Progenitor cell of endocrine pancreas (in vitro differentiated cells): ENCODE data around the gene PSMC1. TPM values are rescaled to one million over a fixed set of nuclear protein-coding genes. Genes with fewer than 3 reads are reported as not detected.

Source experiments
- DNase-seq: peaks from one replicate; pipeline ENCODE4 v3.0.0; 2021; ENCODE audit warnings: low spot score; ENCODE audit not compliant: unreplicated experiment
- H3K27ac Mint-ChIP-seq: 2 replicates; pipeline ENCODE4 v1.8.0; 2021; ENCODE audit warnings: mild to moderate bottlenecking, moderate library complexity, mixed read lengths
- H3K27me3 Mint-ChIP-seq: 2 replicates; pipeline ENCODE4 v1.8.0; 2021; ENCODE audit warnings: mixed read lengths
- H3K36me3 Mint-ChIP-seq: 2 replicates; pipeline ENCODE4 v1.8.0; 2022; ENCODE audit warnings: mixed read lengths; ENCODE audit not compliant: insufficient read depth
- H3K4me1 Mint-ChIP-seq: 2 replicates; pipeline ENCODE4 v1.8.0; 2021; ENCODE audit warnings: low read depth, mixed read lengths
- H3K4me3 Mint-ChIP-seq: 2 replicates; pipeline ENCODE4 v1.8.0; 2021; ENCODE audit warnings: low read depth, mild to moderate bottlenecking, moderate library complexity, mixed read lengths
- H3K9me3 Mint-ChIP-seq: 2 replicates; pipeline ENCODE4 v1.8.0; 2021; ENCODE audit warnings: low read depth, mixed read lengths
- total RNA-seq: library from RNA; stranded (reverse); gene quantifications from 2 replicates; pipeline ENCODE4 v1.2.1, GENCODE V29; 2021
- TF ChIP-seq, protein P1 (sequence below): fragments of 200-600 bp; sonication (generic); IDR thresholded peaks from one replicate; pipeline ENCODE4 v1.5.0; 2021; ENCODE audit warnings: antibody characterized with exemption, mild to moderate bottlenecking; ENCODE audit not compliant: unreplicated experiment

Gene PSMC1
- total RNA-seq, 1 donor from 2014 or later, result 96.8 TPM

DNA sequence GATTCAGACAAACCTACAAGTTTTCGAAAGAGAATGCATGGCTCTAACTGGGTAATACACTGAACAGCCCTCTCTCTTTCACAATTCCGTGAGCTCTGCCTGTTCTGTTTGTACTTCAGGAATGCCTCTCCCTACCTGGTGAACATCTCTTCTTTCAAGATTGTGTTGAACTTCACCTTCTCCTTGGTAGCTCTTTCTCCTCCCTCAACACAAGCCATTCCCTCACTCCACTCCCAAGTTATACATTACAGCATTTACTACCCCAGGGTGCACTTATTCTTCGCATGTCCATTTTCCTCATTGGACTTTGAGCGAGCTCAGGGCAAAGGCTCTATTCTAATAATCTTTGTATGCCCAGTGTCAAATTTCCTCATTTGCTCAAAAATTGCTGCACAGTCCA lies 47.1 kb downstream of the PSMC1 start:
- TF ChIP-seq, protein P1, sequence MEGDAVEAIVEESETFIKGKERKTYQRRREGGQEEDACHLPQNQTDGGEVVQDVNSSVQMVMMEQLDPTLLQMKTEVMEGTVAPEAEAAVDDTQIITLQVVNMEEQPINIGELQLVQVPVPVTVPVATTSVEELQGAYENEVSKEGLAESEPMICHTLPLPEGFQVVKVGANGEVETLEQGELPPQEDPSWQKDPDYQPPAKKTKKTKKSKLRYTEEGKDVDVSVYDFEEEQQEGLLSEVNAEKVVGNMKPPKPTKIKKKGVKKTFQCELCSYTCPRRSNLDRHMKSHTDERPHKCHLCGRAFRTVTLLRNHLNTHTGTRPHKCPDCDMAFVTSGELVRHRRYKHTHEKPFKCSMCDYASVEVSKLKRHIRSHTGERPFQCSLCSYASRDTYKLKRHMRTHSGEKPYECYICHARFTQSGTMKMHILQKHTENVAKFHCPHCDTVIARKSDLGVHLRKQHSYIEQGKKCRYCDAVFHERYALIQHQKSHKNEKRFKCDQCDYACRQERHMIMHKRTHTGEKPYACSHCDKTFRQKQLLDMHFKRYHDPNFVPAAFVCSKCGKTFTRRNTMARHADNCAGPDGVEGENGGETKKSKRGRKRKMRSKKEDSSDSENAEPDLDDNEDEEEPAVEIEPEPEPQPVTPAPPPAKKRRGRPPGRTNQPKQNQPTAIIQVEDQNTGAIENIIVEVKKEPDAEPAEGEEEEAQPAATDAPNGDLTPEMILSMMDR, result no peak
- Mint-ChIP-seq H3K27ac (no peak overlapping the region), H3K4me1 (peaks cover 41% of the 10 kb centered on the region), H3K36me3 (peaks cover 20% of the 10 kb centered on the region), H3K27me3 (no peaks in the 10 kb centered on the region), H3K9me3 (no peaks in the 10 kb centered on the region), H3K4me3 (no peak overlapping the region)
- DNase-seq, result no peak

DNA sequence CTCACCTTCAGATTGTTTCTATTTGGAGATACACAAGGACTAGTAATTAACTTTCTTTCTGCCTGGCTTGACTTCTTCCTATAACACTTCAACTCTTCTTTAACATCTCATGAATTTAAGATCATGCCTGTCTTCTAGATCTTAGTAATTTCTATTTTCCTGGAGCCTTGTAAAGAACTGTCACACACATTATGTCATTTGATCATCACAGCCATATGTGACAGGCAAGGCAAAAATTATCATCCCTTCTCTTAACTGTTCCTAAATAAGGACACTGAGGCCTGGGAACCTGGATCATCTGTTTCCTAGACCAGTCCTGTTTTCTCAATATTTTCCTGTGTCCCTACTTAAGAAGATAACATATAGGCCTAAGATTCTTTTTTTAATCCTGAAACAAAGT lies 48.1 kb downstream of the PSMC1 start:
- TF ChIP-seq, protein P1, result no peak

DNA sequence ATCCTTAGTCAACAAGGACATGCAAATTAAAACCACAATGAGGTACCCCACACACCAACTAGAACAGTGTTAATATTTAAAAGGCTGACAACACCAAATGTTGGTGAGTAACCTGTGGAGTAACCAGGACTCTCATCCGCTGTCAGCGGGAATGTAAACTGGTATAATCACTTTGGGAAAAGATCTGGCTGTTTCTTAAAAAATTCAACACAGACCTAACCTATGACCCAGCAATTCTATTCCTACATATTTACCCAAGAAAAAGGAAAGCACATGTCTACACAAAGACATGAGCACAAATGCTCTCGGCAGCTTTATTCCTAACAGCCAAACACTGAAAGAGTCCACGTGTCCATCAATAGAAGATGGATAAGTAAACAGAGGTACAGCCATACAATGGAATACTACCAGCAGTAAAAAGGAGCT lies 48.8 kb downstream of the PSMC1 start:
- TF ChIP-seq, protein P1, result no peak
- H3K4me3 Mint-ChIP-seq, result no peak overlapping the region
- no peak for DNase-seq
- H3K9me3 Mint-ChIP-seq, result no peaks in the 10 kb centered on the region
- no peaks in the 10 kb centered on the region for H3K27me3 Mint-ChIP-seq
- H3K27ac Mint-ChIP-seq, result no peak overlapping the region
- peaks cover 25% of the 10 kb centered on the region for H3K36me3 Mint-ChIP-seq
- H3K4me1 Mint-ChIP-seq, result peaks cover 46% of the 10 kb centered on the region

More for the DNA sequence above, 48.1 kb downstream of the PSMC1 start:
- Mint-ChIP-seq H3K4me1 (peaks cover 46% of the 10 kb centered on the region), H3K9me3 (no peaks in the 10 kb centered on the region), H3K4me3 (no peak overlapping the region), H3K36me3 (peaks cover 22% of the 10 kb centered on the region), H3K27me3 (no peaks in the 10 kb centered on the region), H3K27ac (peak overlapping the region; percentile 9)
- no peak for DNase-seq

DNA sequence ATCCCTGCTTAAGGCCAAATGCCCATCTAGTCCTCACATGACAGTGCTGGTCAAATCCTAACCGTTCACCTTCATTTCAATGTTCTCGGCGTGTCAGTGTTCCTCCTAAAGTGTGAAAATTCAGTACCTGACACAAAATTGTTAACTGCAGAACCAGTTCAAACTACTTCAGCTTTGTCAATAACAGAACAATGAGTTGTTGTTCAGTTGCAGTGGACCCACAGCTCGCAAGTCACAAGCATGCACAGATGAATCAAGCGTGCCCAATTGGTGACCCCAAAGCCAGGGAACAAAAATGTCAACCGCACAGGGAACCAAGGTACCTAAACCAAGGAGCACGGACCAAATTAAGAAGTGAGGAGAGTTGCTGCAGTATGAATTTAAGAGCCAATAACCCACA lies 52.2 kb downstream of the PSMC1 start:
- no peak for DNase-seq
- Mint-ChIP-seq H3K36me3 (peaks cover 31% of the 10 kb centered on the region), H3K27me3 (no peaks in the 10 kb centered on the region), H3K9me3 (no peaks in the 10 kb centered on the region), H3K4me1 (peaks cover 28% of the 10 kb centered on the region), H3K27ac (peak overlapping the region; percentile 81), H3K4me3 (no peak overlapping the region)
- TF ChIP-seq, protein P1, result no peak

DNA sequence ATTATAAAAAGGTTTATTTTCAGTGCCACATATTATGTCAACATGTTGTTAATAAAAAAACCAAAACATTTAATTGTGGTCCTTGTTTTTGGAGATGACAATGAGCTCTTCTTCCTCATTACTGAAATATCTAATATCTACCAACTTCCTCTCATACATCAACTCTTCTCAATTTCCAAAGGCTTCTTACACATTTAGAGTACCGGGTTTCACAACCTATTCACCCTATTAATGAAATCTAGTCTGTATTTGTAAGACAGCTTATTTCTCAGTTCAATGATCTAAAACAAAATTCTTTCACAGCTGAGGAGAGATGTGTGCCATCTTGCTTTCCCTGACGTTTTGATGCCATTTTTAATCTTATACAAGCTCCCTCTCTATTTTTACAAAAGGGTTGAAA lies 60.9 kb downstream of the PSMC1 start:
- H3K4me1 Mint-ChIP-seq, result peaks cover 14% of the 10 kb centered on the region
- H3K36me3 Mint-ChIP-seq, result peaks cover 36% of the 10 kb centered on the region
- H3K4me3 Mint-ChIP-seq, result peak overlapping the region; percentile 46
- no peak for DNase-seq
- TF ChIP-seq, protein P1, result no peak
- no peaks in the 10 kb centered on the region for H3K27me3 Mint-ChIP-seq
- peaks cover 11% of the 10 kb centered on the region for H3K9me3 Mint-ChIP-seq
- peak overlapping the region; percentile 36 for H3K27ac Mint-ChIP-seq
